ENCODE data around the gene CPD.
A peak's percentile ranks its signal among the peaks of the same experiment; 100 is the strongest.

CPD gene

GRCh38 chr17:30514895-30515596, 136.3 kb downstream of the CPD start:
- POLR2A ChIA-PET (ENCODE audit: low non-redundant PET) = no interaction called here

GRCh38 chr17:30517786-30518185, 139.1 kb downstream of the CPD start:
- TF ChIP-seq CTCF (conservative IDR thresholded peaks at IDR 0.05; ENCODE audit: low read depth) = no peak
- ChIA-PET CTCF (no interaction called here), POLR2A (ENCODE audit: low non-redundant PET) (no interaction called here)
- DNase-seq (ENCODE audit: low spot score) = no peak
- H3K27ac ChIP-seq = no peak overlapping the region

More at GRCh38 chr17:30514895-30515596, 136.3 kb downstream of the CPD start:
- TF ChIP-seq CTCF (conservative IDR thresholded peaks at IDR 0.05; ENCODE audit: low read depth) = no peak
- CTCF ChIA-PET = interaction anchor here (0.7 kb wide), 1 partner anchor 131 kb away, joined by 3 read pairs; no protein-coding TSS in a partner anchor
- H3K27ac ChIP-seq = no peak overlapping the region
- DNase-seq (ENCODE audit: low spot score) = no peak

- no peak for TF ChIP-seq CTCF (conservative IDR thresholded peaks at IDR 0.05; ENCODE audit: low read depth)
- CTCF ChIA-PET = no interaction called here
- DNase-seq (ENCODE audit: low spot score) = no peak
- H3K27ac ChIP-seq = peak overlapping the region; percentile 5; the same call in 1 of the 2 replicates
- POLR2A ChIA-PET (ENCODE audit: low non-redundant PET) = interaction anchor here (0.6 kb wide), 1 partner anchor 9 kb away, joined by 10 read pairs; no protein-coding TSS in a partner anchor
Observed at GRCh38 chr17:30519166-30519565, 140.4 kb downstream of the CPD start.

All from RWPE1 (cell line).